T-helper 2 cell treated with Interferon-gamma antibody and Interleukin-4, amounts not matched to agents 100 ng/mL and 5 ng/mL, for 36 hours (primary cell): ENCODE data around the gene ADARB2. TPM values are rescaled to one million over a fixed set of nuclear protein-coding genes. Genes with fewer than 3 reads are reported as not detected.

Experiments used
- intact Hi-C: fragments of 100-400 bp; cut with micrococcal nuclease; formaldehyde crosslinking; loops from one replicate; pipeline ENCODE4 v1.15.1; 2023
- total RNA-seq: library from RNA; stranded (reverse); gene quantifications from 2 replicates; pipeline ENCODE4 v1.2.3, GENCODE V29; 2022

The ADARB2 gene
- total RNA-seq, 1 donor from 2014 or later = not detected

DNA sequence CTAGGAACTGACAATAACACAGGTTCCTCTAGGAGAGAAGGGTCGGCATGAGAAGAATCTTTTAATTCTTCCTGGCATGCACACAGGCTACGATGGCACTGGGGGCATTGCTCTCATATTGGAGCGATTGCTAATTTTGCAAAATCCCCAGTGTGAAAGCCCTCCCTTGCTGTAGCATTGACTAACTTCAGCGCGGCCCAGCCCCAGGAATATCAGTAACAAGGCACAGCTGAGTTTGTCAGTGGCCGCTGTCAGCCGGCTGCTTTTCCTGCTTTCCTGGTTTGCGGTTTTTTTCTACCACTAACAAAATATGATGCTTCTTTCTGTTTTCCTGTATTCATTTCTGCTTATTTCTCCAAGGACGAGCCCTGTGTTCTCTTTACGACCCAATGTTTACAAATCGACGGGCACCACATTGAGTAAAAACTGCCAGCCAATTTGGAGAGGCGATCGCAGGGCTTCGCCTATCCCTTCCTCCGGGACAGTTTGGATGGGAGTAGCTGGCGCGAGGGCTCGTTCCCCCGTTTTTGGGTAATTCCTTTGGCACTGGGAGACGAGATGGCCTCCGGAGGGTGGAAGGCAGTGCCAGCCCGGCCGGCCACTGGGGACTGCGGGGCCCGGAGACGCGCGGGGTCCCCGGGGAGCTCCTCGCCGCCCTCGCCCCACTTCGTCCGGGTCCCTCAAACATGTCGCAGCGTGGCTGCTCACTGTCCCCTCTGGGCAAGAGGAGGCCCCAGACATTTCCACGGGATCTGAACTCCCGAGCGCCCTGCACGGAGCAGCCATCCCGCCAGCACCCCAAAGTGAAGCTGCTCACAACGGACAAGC, 967 bp downstream of the ADARB2 start:
- intact Hi-C loops = no loop called here

DNA sequence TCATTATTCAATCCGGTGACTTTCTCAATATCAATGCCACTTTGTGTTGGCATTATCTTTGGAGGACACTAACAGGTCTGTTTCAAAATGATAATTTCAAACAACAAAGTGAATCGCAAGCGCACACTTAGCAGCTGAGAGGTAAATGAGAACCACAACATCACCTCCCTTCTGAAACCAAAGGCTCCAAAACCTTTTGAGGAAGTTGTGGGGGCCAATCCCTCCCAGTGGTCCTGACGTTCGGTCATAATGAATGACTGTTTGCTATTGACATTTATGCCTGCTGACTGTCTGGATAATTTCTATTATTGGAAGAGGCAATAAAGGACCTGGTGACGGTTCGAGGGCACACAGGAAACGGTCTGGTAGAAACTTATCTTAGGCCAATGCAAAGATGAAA, 1.8 kb downstream of the ADARB2 start:
- intact Hi-C loops = no loop called here

DNA sequence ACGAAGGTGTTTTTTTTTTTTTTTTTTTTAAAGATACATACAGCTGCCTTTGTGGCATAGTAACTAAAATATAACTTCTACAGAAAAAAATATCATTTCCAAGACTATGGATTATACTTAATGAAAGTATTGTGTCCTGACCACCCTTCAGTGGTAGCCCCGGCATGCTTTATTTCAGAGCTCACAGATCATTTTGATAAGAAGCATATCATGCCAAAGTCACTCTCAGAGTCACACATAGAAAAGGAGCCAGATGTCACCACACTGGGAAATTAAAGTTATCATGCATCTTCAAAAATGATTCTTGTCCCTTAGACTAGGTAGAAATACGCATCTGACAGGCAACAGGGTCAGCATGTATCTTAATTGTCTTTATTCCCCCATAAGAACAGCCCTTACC, 3.0 kb downstream of the ADARB2 start:
- intact Hi-C loops = no loop called here

DNA sequence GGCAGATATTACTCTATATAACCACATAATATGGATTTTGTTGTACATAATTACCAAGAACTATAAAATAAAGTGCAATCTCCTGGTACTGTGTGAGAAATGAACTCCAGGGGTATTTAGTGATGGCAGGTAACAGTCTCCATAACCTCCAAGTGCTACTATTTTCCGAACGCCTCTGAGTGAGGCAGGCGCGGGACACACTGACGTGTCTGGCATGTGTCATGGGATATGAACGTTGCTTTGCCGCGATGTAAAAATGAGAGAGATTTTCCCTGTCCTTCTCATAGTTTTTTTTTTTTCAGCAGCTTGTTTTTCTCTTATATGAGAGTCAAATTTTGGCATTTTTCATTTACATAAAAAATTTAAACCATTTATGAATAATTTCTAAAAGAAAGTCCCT, 3.6 kb downstream of the ADARB2 start:
- intact Hi-C loops = no loop called here

DNA sequence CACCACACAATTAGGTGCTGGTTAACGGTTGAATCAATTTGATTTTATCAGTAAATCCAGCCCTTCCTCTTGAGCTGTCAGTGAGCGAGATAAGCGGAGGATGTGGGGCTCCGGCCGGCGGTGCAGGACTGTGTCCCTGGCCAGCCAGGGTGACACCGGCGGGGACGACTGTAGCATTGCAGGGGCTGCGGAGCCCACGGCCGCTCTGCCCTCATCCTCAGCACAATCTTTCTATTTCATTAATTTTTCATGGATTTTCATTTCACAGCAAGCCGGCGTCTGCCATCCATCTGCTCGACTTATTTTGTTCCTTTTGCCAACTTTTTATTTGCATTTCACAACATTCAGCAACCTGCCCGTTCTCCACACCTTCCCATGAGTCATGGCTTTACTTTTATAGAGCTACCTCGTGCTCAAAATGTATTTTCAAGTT, 4.7 kb downstream of the ADARB2 start:
- intact Hi-C loops = no loop called here

DNA sequence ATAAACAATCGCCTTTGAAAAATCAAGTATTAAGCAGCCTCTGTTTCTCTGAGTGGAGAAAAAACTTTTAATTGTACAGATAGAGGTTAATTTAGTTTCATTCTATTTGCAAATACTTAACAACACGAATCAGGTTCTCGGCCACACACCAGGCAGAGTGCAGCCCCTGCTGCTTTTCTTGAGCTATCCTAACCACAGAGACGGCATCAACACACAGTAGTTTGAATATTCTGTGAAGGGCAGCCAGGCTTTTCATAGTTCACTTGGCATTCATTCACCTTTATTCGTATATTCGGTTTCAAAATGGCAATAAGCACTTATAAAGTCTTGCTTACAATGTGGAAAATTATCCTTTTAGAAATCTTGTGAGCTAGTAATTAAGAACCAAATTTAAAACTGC, 5.7 kb downstream of the ADARB2 start:
- intact Hi-C loops = no loop called here

DNA sequence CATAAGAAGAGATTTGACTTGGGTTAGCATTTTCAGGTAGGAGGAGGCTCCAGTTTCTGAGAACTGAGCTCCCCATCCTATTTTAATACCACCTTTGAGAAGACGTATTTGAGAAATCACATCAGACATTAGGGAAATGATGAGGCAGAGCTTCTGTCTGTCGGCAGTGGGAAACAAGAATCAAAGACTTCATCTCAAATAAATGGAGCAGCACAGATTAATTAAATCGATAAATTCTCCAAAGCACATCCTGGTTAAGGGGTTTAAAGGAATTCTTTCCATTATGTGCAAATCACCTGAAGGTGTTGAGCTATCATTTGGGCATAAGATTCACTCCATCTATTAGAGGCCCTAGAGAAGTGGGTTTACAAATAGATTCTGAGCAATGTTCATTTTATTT, 7.6 kb downstream of the ADARB2 start:
- intact Hi-C loops = no loop called here

DNA sequence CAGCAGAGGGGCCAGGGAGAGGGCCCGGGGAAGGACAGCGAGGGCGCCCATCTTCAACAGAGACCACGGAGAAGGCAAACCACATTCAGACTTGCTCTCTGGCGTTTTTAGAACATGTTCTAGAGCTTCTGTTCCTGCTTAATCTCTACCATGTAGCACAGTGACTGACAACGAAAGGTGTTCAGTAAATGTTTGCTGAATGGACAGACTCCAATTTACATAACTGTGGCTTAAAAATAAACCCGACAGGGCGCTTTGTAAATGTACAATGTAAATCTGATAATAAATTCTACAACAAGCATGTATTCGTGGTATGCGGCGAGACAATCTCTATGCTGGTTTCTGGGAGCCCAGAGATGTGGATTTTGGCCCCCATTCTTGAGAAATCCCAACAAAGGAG, 10.5 kb downstream of the ADARB2 start:
- intact Hi-C loops = no loop called here

DNA sequence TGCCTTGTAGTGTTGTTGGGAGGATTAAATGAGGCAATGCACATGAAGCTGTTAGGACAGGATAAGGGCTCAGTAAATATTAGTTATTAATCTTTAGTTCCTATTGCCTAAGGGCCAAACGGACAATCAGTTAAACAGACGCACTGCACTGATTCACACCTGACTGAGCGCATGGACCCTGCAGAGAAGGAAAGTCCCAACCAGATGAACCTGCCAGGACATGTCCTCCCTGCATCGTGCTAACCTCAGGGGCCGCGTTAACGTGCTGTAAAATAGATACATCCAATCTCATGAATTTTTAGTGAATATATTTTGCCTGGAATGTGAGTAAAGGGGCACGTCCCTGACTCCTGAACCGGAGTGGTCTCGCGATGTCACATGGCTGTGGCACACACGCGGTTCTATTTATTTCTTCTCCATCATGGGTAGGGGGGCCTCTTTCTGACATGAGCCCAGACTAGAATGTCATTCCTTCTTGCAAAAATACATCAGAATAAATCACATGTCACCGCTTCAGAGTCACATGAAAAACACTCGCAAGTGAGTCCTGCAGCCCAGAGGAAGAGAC, 12.3 kb downstream of the ADARB2 start:
- intact Hi-C loops = no loop called here

DNA sequence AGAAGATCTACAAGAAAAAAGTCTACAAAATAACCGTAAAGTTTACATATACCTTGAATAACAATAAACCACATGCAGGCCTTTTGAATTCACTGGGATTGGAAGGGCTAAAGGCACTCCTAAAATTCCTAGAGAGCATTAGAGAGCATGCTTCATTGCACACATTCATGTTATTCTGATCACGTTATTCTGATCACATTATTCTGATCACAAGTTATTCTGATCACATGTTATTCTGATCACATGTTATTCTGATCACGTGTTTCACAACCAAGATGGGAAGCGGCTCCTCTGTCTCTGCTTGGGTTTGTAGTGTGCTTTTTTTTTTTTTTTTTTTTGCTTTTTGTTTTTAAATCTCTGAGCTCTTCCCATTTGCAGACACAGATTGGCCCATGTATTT, 20.5 kb downstream of the ADARB2 start:
- intact Hi-C loops = no loop called here

DNA sequence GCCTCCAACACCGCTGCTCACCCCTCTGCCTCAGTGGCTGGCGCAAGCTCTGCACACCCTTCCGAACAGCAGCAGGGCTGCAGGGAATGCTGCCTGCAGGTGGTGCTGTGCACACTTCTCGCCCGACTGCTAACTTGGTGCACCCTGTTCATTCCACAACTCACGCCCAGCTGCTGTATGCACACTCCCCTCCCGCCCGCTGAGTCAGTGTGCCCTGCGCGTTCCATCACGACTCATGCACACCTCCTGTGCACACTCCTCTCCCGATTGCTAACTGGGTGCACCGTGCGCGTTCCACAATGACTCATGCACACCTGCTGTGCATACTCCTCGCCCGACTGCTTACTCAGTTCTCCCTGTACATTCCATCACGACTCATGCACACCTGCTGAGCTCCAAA, 21.5 kb downstream of the ADARB2 start:
- intact Hi-C loops = no loop called here

DNA sequence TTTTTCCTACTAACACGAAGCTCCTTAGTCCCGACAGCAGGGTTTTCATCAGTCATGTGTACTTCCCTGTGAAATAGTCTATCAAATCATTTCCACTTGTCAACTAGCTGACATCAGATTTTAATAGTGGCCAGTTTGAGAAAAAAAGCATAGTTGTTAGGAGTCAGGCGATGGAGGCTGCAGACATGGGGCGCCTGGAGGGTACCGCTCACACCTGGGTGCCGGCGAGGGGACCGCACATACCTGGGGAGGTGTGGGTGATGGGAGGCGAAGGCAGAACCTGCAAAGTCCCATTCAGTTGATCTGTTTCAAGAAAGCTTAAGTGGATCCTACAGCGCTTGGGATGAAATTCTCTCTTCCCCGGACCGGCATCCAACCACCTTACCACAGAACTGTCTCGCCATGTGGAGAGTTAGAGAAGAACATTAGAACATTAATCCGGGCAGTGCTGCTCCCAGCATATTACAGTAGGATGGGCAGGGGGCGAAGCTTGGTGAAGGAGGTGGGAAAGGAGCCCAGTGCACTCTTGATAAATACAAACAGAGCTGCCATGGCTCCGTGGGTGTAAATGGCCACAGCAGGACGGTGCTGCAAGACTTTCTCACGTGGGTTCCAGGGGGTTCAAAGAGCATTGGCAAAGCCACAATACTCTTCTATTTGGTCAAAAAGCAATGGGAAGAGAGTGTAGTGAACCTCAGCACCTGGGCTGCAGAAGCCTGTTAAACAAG, 24.2 kb downstream of the ADARB2 start:
- intact Hi-C loops = no loop called here

DNA sequence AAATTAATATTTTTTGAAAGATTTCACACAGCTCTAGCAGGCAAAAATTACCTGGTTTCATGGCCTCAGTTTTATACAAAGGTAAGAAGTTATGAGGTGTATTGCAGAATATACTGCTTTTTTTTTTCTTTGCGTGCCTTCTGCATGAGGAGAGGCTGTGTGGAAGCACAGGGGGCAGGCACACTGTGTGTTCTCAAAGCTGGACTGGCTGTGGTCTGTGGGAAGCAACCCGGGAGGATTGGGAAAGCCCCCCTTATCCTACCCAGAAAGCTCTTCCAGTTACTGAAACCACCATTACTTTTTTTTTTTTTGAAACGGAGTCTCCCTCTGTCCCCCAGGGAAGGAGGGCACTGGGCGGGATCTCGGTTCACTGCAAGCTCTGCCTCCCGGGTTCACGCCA, 25.0 kb downstream of the ADARB2 start:
- intact Hi-C loops = no loop called here

DNA sequence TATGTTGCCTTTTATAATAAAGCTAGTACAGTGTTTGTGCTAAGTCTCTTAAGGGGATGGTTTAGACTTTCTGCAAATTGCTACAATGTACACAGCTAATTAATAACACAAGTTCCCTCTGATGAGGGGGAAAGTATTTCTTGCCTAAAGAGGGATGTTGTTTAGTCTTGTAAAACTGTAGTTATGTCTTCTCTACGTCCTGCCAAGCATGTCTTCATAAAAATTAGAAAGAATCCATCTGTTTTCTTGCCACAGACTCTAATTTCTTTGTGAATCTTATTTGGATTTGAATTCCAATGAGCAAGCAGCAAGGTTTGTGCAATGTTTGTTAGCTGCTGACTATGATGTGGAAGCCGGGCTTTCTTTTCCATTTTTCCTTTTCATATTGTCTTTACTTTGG, 28.2 kb downstream of the ADARB2 start:
- intact Hi-C loops = no loop called here

DNA sequence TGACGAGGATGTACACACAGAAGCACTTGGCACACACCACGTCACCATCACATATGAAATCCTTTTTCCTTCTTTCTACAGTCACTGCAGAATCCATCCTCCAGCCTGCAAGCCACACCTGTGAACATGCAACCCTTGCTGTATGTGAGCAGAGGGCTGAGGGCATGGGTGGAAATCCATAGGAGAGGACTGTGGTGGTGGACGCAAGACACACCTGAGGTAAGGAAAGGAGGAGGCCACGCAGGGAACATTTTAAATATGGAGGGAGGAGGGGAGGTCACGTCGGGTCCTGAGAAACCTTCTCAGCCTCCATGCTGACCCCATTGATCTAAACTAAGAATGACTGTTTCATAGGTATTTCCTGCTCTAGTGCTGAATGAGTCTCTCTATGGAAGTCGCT, 28.6 kb downstream of the ADARB2 start:
- intact Hi-C loops = no loop called here

DNA sequence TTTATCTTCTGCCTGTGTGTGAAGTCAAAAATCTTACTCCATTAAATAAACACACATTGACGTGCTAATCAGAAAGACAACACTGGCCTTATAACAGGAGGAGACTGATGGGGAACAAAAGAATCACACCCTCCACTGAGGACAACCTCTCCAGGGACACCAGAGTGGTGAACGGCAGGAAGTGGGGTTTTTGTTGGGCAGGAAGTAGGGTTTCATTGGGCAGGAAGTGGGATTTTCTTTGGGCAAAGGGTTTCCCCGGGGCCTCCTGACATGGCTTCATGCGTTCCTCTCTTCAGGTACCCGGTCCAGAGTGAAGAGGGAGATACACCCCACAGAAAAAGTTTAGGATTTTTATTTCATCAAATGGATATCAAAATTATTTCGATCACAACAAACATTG, 30.6 kb downstream of the ADARB2 start:
- intact Hi-C loops = no loop called here

DNA sequence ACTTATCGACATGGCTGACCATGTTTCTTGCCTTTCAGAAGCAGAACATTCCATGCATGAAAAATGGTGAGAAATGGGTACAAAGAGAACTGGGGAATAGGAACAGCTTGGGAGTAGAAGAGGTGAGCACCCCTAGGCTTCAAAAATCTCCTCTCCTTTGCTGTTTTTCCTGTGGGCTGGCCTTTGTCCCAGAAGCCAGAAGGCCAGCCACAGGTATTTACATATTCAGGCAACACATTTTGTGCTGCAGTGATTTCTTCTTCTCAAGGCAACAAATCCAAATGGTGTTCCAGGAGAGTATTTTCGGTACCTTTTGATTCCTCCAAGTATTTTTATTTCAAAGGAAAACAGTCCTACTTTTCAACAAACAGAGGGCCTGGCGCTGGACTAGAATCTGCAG, 31.1 kb downstream of the ADARB2 start:
- intact Hi-C loops = no loop called here

DNA sequence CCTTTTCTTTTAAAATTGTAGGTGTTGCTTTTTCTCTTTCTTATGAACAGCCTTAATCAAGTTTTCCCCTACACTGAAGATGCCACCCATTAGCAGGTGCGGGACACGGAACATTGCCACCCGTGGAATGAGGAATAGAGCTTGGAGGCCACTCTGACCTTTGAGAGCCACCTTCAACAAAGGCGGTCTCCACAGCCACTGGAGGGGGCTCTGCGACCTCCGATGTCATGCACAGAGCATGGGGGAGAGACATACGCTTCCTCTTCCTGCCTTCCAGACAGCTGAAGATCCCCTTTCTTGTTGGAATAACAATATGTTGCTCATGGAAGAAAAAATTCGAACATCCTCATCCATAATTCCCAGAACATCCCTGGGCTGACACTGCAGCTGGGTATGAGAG, 39.1 kb downstream of the ADARB2 start:
- intact Hi-C loops = no loop called here

DNA sequence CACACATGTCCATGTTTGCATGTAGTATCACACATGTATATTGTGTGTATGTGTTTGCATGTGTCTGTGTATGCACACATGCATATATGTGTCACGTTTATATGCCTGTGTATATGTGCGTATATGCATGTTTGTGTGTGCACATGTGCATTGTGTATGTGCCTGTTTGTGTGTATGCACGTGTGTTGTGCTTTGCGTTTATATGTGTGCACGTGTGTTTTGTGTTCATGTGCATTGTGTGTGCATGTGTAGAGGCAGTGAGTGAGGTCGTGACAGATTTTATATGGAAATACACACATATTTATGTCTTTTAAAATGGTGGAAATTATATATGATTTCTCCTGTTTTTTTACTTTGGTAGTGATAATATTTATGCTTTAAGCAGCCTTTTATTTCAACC, 41.2 kb downstream of the ADARB2 start:
- intact Hi-C loops = no loop called here

DNA sequence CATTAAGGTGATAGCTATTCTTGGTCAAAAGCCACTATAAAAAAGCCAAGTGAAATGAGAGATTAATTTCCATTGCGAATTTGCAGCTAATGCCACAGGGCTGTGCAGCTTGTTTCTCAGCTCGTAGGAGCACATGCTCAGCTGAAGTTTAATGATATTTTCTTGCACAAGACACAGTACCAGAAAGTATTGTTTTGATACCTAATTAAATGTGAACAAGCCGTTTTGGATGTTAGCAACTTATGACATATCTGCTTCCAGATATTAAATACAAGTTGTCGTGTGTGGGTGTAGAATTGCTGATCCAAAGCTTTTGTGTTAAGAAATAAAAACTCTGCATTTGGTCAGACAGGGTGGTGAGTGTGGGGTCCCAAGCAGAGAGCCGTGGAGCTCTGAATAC, 47.2 kb downstream of the ADARB2 start:
- intact Hi-C loops = no loop called here

DNA sequence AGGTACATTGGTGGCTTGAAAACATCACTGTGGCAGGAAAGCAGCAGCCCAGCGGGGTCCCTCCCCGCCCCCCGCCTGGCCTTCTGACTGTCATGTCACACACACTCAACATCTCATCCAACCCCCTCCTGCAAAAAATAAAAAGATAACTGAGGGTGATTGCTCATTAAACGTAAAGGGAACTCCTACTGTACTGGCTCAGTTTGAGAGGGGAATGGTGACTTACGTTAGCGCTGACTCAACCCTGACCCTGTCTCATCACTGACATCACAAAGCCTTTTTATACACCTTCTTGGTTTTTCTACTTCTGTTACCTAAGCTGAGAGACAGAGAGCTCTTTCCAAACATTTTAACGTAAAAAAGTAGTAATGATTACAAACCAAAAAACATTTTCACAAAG, 48.8 kb downstream of the ADARB2 start:
- intact Hi-C loops = no loop called here

DNA sequence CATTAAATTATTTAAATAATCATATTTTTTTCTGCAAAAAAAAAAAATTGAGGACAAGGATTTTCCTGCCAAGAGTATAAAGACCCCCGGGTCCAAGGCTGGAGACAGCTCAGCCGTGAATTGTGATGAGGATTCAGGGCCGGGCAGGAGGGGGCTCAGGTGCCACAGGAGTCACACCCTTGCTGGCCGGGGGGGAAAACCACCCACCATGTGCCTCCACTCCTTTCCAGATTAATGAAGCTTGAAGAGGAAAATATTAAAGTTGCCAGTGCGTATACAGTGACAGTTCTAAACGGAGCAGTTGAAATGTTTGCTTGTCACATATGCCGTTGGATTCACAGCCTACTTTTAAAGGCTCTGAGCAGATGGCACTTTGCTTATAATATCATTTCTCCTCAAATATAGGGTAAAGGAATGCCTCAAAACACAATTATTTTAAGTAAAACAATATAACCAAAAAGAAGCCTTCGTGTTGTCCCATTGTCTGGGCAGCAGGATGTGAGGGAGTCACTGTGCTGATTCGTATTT, 49.6 kb downstream of the ADARB2 start:
- intact Hi-C loops = no loop called here
